ENCODE results near the gene TSPAN16.

GRCh38 chr19:11291415-11291814 lies 4.5 kb upstream of the TSPAN16 start:
- no peak for TF ChIP-seq POLR2A (IDR thresholded peaks at IDR 0.05)
- no peak for TF ChIP-seq CTCF (IDR thresholded peaks at IDR 0.05 in 8 of 11, conservative IDR thresholded peaks at IDR 0.05 in 3 of 11)

Measured in spleen (tissue), 7 donors.